WTC11 (cell line): ENCODE results near the gene PLCB3. TPM values are rescaled to one million over a fixed set of nuclear protein-coding genes. Genes with fewer than 3 reads are reported as not detected.
A peak's percentile ranks its signal among the peaks of the same experiment; 100 is the strongest.

Source experiments
- FOXP1 ChIP-seq: sonication (generic); formaldehyde crosslinking; IDR thresholded peaks from 2 replicates; pipeline ENCODE4 v1.8.0; 2022; ENCODE audit warnings: missing genetic modification reagents, mild to moderate bottlenecking, moderate library complexity, borderline replicate concordance
- HMGA2 ChIP-seq: fragments of 250-450 bp; sonication (Bioruptor Pico); IDR thresholded peaks from 2 replicates; pipeline ENCODE4 v1.4.0; 2021; ENCODE audit warnings: mild to moderate bottlenecking, moderate library complexity
- KAT7 ChIP-seq: sonication (generic); formaldehyde crosslinking; IDR thresholded peaks from 2 replicates; pipeline ENCODE4 v1.8.1; 2023; ENCODE audit warnings: missing genetic modification reagents, mild to moderate bottlenecking, borderline replicate concordance
- SMAD3 ChIP-seq: sonication (generic); formaldehyde crosslinking; IDR thresholded peaks from 2 replicates; pipeline ENCODE4 v1.8.0; 2022; ENCODE audit warnings: missing genetic modification reagents, mild to moderate bottlenecking, borderline replicate concordance
- TP53 ChIP-seq: sonication (generic); formaldehyde crosslinking; IDR thresholded peaks from 2 replicates; pipeline ENCODE4 v1.8.1; 2023; ENCODE audit warnings: mild to moderate bottlenecking, missing genetic modification reagents
- ZBTB21 ChIP-seq: sonication (generic); formaldehyde crosslinking; IDR thresholded peaks from 2 replicates; pipeline ENCODE4 v1.8.1; 2023; ENCODE audit warnings: mild to moderate bottlenecking, missing genetic modification reagents, borderline replicate concordance
- ZNF219 ChIP-seq: sonication (generic); formaldehyde crosslinking; IDR thresholded peaks from 2 replicates; pipeline ENCODE4 v1.8.0; 2023; ENCODE audit warnings: missing genetic modification reagents, mild to moderate bottlenecking, borderline replicate concordance
- ZNF232 ChIP-seq: sonication (generic); formaldehyde crosslinking; IDR thresholded peaks from 2 replicates; pipeline ENCODE4 v1.8.0; 2022; ENCODE audit warnings: mild to moderate bottlenecking, missing genetic modification reagents
- ZNF396 ChIP-seq: fragments of 250-450 bp; sonication (Bioruptor Pico); IDR thresholded peaks from 2 replicates; pipeline ENCODE4 v1.8.0; 2021; ENCODE audit warnings: mild to moderate bottlenecking, moderate library complexity, borderline replicate concordance
- total RNA-seq: library from RNA; stranded (reverse); gene quantifications from 3 replicates; pipeline ENCODE4 v1.2.3, GENCODE V29; 2021
- TF ChIP-seq, protein P1 (sequence below): sonication (generic); formaldehyde crosslinking; IDR thresholded peaks from 2 replicates; pipeline ENCODE4 v1.8.1; 2022; ENCODE audit warnings: low read depth, mild to moderate bottlenecking, moderate library complexity, missing genetic modification reagents, borderline replicate concordance
- TF ChIP-seq, protein P2 (sequence below): sonication (generic); formaldehyde crosslinking; IDR thresholded peaks from 2 replicates; pipeline ENCODE4 v1.8.0; 2022; ENCODE audit warnings: mild to moderate bottlenecking, missing genetic modification reagents
- TF ChIP-seq, protein P3 (sequence below): fragments of 250-450 bp; sonication (Bioruptor Pico); IDR thresholded peaks from 2 replicates; pipeline ENCODE4 v2.1.2; 2022; ENCODE audit warnings: mild to moderate bottlenecking, moderate library complexity
- TF ChIP-seq, protein P4 (sequence below): sonication (generic); formaldehyde crosslinking; IDR thresholded peaks from 2 replicates; pipeline ENCODE4 v1.8.1; 2023; ENCODE audit warnings: mild to moderate bottlenecking, moderate library complexity, missing genetic modification reagents
- TF ChIP-seq, protein P5 (sequence below): sonication (generic); formaldehyde crosslinking; IDR thresholded peaks from 2 replicates; pipeline ENCODE4 v1.8.1; 2022; ENCODE audit warnings: mild to moderate bottlenecking, moderate library complexity, missing genetic modification reagents
- TF ChIP-seq, protein P6 (sequence below): sonication (generic); formaldehyde crosslinking; IDR thresholded peaks from 2 replicates; pipeline ENCODE4 v1.8.1; 2022; ENCODE audit warnings: mild to moderate bottlenecking, missing genetic modification reagents, moderate library complexity, borderline replicate concordance
- TF ChIP-seq, protein P7 (sequence below): sonication (generic); formaldehyde crosslinking; IDR thresholded peaks from 2 replicates; pipeline ENCODE4 v1.8.0; 2022; ENCODE audit warnings: missing genetic modification reagents
- TF ChIP-seq, protein P8 (sequence below): sonication (generic); formaldehyde crosslinking; IDR thresholded peaks from 2 replicates; pipeline ENCODE4 v1.8.1; 2023; ENCODE audit warnings: mild to moderate bottlenecking, missing genetic modification reagents, moderate library complexity
- TF ChIP-seq, protein P9 (sequence below): sonication (generic); formaldehyde crosslinking; IDR thresholded peaks from 2 replicates; pipeline ENCODE4 v1.8.0; 2022; ENCODE audit warnings: mild to moderate bottlenecking, missing genetic modification reagents
- TF ChIP-seq, protein P10 (sequence below): fragments of 250-450 bp; sonication (Bioruptor Pico); IDR thresholded peaks from 2 replicates; pipeline ENCODE4 v1.9.0; 2021; ENCODE audit warnings: mild to moderate bottlenecking, borderline replicate concordance

PLCB3 gene
- total RNA-seq, 1 experiment from 2014 or later = 97.4 TPM

DNA sequence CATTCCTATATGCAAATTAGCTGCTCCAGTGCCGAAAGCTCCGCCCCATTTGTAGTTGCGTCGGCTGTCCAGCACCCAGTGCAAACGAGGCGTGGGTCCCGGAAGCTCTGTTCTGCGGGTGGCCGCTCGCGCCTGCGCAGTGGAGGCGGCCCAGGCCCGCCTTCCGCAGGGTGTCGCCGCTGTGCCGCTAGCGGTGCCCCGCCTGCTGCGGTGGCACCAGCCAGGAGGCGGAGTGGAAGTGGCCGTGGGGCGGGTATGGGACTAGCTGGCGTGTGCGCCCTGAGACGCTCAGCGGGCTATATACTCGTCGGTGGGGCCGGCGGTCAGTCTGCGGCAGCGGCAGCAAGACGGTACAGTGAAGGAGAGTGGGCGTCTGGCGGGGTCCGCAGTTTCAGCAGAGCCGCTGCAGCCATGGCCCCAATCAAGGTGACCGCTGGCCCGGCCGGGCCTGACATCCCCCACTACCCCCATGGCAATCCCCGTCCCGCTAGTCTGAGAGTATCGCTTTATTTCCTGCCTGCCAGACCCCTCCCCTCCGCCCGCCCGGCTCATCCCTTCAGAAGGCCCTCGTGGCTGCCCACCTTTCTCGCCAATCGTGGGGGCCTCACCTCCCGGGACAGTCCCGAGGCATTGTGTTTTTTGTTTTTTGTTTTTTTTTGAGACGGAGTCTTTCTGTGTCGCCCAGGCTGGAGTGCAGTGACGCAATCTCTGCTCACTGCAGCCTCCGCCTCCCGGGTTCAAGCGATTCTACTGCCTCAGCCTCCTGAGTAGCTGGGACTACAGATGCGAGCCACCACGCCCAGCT lies 66.8 kb downstream of the PLCB3 start, which contains the start of gene PRDX5 (continued):
- TF ChIP-seq, protein P1, sequence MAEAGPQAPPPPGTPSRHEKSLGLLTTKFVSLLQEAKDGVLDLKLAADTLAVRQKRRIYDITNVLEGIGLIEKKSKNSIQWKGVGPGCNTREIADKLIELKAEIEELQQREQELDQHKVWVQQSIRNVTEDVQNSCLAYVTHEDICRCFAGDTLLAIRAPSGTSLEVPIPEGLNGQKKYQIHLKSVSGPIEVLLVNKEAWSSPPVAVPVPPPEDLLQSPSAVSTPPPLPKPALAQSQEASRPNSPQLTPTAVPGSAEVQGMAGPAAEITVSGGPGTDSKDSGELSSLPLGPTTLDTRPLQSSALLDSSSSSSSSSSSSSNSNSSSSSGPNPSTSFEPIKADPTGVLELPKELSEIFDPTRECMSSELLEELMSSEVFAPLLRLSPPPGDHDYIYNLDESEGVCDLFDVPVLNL (CRISPR knock-in tag) = no peak
- TF ChIP-seq, protein P2, sequence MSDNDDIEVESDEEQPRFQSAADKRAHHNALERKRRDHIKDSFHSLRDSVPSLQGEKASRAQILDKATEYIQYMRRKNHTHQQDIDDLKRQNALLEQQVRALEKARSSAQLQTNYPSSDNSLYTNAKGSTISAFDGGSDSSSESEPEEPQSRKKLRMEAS (CRISPR knock-in tag) = no peak
- TF ChIP-seq KAT7 (CRISPR knock-in tag) = 0 out of 2 replicates have a peak, but pooled peaks have one; percentile 15
- TF ChIP-seq, protein P3, sequence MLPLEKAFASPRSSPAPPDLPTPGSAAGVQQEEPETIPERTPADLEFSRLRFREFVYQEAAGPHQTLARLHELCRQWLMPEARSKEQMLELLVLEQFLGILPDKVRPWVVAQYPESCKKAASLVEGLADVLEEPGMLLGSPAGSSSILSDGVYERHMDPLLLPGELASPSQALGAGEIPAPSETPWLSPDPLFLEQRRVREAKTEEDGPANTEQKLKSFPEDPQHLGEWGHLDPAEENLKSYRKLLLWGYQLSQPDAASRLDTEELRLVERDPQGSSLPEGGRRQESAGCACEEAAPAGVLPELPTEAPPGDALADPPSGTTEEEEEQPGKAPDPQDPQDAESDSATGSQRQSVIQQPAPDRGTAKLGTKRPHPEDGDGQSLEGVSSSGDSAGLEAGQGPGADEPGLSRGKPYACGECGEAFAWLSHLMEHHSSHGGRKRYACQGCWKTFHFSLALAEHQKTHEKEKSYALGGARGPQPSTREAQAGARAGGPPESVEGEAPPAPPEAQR (CRISPR knock-in tag) = no peak
- no peak for TF ChIP-seq HMGA2 (CRISPR knock-in tag)
- TF ChIP-seq, protein P4, sequence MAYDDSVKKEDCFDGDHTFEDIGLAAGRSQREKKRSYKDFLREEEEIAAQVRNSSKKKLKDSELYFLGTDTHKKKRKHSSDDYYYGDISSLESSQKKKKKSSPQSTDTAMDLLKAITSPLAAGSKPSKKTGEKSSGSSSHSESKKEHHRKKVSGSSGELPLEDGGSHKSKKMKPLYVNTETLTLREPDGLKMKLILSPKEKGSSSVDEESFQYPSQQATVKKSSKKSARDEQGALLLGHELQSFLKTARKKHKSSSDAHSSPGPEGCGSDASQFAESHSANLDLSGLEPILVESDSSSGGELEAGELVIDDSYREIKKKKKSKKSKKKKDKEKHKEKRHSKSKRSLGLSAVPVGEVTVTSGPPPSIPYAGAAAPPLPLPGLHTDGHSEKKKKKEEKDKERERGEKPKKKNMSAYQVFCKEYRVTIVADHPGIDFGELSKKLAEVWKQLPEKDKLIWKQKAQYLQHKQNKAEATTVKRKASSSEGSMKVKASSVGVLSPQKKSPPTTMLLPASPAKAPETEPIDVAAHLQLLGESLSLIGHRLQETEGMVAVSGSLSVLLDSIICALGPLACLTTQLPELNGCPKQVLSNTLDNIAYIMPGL (CRISPR knock-in tag) = 0 out of 2 replicates have a peak, but pooled peaks have one; percentile 35
- TF ChIP-seq TP53 = no peak
- TF ChIP-seq, protein P5, sequence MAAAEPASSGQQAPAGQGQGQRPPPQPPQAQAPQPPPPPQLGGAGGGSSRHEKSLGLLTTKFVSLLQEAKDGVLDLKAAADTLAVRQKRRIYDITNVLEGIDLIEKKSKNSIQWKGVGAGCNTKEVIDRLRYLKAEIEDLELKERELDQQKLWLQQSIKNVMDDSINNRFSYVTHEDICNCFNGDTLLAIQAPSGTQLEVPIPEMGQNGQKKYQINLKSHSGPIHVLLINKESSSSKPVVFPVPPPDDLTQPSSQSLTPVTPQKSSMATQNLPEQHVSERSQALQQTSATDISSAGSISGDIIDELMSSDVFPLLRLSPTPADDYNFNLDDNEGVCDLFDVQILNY (CRISPR knock-in tag) = no peak
- TF ChIP-seq, protein P6, sequence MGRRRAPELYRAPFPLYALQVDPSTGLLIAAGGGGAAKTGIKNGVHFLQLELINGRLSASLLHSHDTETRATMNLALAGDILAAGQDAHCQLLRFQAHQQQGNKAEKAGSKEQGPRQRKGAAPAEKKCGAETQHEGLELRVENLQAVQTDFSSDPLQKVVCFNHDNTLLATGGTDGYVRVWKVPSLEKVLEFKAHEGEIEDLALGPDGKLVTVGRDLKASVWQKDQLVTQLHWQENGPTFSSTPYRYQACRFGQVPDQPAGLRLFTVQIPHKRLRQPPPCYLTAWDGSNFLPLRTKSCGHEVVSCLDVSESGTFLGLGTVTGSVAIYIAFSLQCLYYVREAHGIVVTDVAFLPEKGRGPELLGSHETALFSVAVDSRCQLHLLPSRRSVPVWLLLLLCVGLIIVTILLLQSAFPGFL (CRISPR knock-in tag) = no peak
- TF ChIP-seq, protein P7, sequence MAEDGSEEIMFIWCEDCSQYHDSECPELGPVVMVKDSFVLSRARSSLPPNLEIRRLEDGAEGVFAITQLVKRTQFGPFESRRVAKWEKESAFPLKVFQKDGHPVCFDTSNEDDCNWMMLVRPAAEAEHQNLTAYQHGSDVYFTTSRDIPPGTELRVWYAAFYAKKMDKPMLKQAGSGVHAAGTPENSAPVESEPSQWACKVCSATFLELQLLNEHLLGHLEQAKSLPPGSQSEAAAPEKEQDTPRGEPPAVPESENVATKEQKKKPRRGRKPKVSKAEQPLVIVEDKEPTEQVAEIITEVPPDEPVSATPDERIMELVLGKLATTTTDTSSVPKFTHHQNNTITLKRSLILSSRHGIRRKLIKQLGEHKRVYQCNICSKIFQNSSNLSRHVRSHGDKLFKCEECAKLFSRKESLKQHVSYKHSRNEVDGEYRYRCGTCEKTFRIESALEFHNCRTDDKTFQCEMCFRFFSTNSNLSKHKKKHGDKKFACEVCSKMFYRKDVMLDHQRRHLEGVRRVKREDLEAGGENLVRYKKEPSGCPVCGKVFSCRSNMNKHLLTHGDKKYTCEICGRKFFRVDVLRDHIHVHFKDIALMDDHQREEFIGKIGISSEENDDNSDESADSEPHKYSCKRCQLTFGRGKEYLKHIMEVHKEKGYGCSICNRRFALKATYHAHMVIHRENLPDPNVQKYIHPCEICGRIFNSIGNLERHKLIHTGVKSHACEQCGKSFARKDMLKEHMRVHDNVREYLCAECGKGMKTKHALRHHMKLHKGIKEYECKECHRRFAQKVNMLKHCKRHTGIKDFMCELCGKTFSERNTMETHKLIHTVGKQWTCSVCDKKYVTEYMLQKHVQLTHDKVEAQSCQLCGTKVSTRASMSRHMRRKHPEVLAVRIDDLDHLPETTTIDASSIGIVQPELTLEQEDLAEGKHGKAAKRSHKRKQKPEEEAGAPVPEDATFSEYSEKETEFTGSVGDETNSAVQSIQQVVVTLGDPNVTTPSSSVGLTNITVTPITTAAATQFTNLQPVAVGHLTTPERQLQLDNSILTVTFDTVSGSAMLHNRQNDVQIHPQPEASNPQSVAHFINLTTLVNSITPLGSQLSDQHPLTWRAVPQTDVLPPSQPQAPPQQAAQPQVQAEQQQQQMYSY (CRISPR knock-in tag) = no peak
- peak; percentile 70 for TF ChIP-seq SMAD3
- no peak for TF ChIP-seq ZNF219
- peak; percentile 88 for TF ChIP-seq FOXP1 (CRISPR knock-in tag)
- TF ChIP-seq, protein P8, sequence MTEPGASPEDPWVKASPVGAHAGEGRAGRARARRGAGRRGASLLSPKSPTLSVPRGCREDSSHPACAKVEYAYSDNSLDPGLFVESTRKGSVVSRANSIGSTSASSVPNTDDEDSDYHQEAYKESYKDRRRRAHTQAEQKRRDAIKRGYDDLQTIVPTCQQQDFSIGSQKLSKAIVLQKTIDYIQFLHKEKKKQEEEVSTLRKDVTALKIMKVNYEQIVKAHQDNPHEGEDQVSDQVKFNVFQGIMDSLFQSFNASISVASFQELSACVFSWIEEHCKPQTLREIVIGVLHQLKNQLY (CRISPR knock-in tag) = no peak
- no peak for TF ChIP-seq ZBTB21 (CRISPR knock-in tag)
- TF ChIP-seq, protein P9, sequence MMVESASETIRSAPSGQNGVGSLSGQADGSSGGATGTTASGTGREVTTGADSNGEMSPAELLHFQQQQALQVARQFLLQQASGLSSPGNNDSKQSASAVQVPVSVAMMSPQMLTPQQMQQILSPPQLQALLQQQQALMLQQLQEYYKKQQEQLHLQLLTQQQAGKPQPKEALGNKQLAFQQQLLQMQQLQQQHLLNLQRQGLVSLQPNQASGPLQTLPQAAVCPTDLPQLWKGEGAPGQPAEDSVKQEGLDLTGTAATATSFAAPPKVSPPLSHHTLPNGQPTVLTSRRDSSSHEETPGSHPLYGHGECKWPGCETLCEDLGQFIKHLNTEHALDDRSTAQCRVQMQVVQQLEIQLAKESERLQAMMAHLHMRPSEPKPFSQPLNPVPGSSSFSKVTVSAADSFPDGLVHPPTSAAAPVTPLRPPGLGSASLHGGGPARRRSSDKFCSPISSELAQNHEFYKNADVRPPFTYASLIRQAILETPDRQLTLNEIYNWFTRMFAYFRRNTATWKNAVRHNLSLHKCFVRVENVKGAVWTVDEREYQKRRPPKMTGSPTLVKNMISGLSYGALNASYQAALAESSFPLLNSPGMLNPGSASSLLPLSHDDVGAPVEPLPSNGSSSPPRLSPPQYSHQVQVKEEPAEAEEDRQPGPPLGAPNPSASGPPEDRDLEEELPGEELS = peak; percentile 64; the same call in 1 of the 2 replicates
- TF ChIP-seq ZNF232 = no peak
- TF ChIP-seq, protein P10, sequence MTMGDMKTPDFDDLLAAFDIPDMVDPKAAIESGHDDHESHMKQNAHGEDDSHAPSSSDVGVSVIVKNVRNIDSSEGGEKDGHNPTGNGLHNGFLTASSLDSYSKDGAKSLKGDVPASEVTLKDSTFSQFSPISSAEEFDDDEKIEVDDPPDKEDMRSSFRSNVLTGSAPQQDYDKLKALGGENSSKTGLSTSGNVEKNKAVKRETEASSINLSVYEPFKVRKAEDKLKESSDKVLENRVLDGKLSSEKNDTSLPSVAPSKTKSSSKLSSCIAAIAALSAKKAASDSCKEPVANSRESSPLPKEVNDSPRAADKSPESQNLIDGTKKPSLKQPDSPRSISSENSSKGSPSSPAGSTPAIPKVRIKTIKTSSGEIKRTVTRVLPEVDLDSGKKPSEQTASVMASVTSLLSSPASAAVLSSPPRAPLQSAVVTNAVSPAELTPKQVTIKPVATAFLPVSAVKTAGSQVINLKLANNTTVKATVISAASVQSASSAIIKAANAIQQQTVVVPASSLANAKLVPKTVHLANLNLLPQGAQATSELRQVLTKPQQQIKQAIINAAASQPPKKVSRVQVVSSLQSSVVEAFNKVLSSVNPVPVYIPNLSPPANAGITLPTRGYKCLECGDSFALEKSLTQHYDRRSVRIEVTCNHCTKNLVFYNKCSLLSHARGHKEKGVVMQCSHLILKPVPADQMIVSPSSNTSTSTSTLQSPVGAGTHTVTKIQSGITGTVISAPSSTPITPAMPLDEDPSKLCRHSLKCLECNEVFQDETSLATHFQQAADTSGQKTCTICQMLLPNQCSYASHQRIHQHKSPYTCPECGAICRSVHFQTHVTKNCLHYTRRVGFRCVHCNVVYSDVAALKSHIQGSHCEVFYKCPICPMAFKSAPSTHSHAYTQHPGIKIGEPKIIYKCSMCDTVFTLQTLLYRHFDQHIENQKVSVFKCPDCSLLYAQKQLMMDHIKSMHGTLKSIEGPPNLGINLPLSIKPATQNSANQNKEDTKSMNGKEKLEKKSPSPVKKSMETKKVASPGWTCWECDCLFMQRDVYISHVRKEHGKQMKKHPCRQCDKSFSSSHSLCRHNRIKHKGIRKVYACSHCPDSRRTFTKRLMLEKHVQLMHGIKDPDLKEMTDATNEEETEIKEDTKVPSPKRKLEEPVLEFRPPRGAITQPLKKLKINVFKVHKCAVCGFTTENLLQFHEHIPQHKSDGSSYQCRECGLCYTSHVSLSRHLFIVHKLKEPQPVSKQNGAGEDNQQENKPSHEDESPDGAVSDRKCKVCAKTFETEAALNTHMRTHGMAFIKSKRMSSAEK (CRISPR knock-in tag) = no peak
- no peak for TF ChIP-seq ZNF396
